Cardiac muscle cell (in vitro differentiated cells and primary cell): ENCODE data around the gene ALAS1. TPM values are rescaled to one million over a fixed set of nuclear protein-coding genes. Genes with fewer than 3 reads are reported as not detected.

ENCODE experiments used
- DNase-seq, 2 donors: peaks; one replicate each; pipeline versions ENCODE4 v3.0.0 to v3.0.0-alpha.2; 2010 to 2017; ENCODE audit warnings: low read depth in 1 of 2, low spot score in 1 of 2
- H3K27ac ChIP-seq: fragments of 200-600 bp; sonication (generic); 2 replicates; pipeline ENCODE4 v1.5.1; 2016
- H3K27me3 ChIP-seq: fragments of 200-600 bp; sonication (generic); 2 replicates; pipeline ENCODE4 v1.6.0; 2016; ENCODE audit warnings: control low read depth
- H3K36me3 ChIP-seq: fragments of 200-600 bp; sonication (generic); 2 replicates; pipeline ENCODE4 v1.5.1; 2016; ENCODE audit warnings: control low read depth
- H3K4me1 ChIP-seq: fragments of 200-600 bp; sonication (generic); 2 replicates; pipeline ENCODE4 v1.8.1; 2017; ENCODE audit warnings: low read depth, mild to moderate bottlenecking, mixed run types
- H3K4me3 ChIP-seq: fragments of 200-600 bp; sonication (generic); 2 replicates; pipeline ENCODE4 v1.5.1; 2016; ENCODE audit warnings: mild to moderate bottlenecking
- H3K9me3 ChIP-seq: fragments of 200-600 bp; sonication (generic); 2 replicates; pipeline ENCODE4 v1.5.1; 2017; ENCODE audit warnings: low read depth, mild to moderate bottlenecking, control low read depth
- polyA plus RNA-seq: library from polyadenylated mRNA; unstranded; fragments of >200 nt; fragmentation: Nextera tagmentation; extraction: Ambion mirVana; gene quantifications from 2 replicates; pipeline ENCODE4 v1.2.1, GENCODE V29; 2016
- total RNA-seq: library from RNA; depleted of rRNA; stranded (reverse); fragments of >200 nt; gene quantifications from 2 replicates; pipeline ENCODE4 v1.2.3, GENCODE V29; 2016
- TF ChIP-seq, protein P1 (sequence below): IDR thresholded peaks from 2 replicates; pipeline ENCODE4 v1.5.1; 2012; ENCODE audit warnings: low read depth, mild to moderate bottlenecking, low read length

ALAS1 gene
- total and polyA plus RNA-seq, 2 experiments from 2014 or later: 68.7 to 76.5 TPM

DNA sequence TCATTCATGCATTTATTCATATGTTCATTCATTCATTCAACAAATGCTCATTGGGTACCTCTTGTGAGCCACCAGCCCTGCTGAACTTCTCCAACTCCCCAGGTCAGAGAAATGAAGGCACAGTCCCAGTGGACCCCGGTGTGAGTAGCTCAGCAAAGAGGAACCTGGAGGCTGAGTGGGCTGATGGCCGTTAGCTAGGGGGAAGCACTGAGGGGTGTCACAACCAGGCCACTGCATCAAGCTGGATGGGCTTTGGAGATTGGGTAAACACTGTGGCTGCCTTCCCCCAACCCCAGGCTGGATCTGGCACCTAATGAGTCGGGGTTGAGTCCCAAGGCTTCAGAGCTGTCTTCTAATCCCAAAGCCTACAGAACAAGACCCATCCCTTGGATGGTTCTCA lies 12.1 kb upstream of the ALAS1 start:
- no peaks in the 10 kb centered on the region for H3K27me3 ChIP-seq
- H3K9me3 ChIP-seq: no peaks in the 10 kb centered on the region
- no peak overlapping the region for H3K4me3 ChIP-seq
- H3K27ac ChIP-seq: no peak overlapping the region
- H3K36me3 ChIP-seq: no peaks in the 10 kb centered on the region
- H3K4me1 ChIP-seq: peaks cover 19% of the 10 kb centered on the region
- no peak for DNase-seq
- TF ChIP-seq, protein P1, sequence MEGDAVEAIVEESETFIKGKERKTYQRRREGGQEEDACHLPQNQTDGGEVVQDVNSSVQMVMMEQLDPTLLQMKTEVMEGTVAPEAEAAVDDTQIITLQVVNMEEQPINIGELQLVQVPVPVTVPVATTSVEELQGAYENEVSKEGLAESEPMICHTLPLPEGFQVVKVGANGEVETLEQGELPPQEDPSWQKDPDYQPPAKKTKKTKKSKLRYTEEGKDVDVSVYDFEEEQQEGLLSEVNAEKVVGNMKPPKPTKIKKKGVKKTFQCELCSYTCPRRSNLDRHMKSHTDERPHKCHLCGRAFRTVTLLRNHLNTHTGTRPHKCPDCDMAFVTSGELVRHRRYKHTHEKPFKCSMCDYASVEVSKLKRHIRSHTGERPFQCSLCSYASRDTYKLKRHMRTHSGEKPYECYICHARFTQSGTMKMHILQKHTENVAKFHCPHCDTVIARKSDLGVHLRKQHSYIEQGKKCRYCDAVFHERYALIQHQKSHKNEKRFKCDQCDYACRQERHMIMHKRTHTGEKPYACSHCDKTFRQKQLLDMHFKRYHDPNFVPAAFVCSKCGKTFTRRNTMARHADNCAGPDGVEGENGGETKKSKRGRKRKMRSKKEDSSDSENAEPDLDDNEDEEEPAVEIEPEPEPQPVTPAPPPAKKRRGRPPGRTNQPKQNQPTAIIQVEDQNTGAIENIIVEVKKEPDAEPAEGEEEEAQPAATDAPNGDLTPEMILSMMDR: no peak

DNA sequence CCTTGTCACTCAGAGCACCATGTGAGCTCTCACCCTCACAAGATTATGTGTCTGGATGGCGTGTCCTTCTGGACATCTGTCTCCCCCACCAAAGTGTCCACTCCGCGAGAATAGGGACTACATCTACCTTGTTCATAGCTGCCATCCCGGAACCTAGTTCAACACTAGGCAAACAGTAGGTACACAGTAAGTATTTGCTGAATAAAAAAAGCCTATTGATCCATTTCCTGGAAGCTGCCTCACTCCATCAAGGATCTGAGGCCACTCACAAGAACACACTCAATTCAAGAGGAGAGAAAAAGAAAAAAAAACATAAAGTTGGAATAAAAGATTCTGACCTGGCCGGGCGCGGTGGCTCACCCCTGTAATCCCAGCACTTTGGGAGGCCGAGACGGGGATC lies 11.2 kb upstream of the ALAS1 start:
- TF ChIP-seq, protein P1: no peak
- Histone ChIP-seq H3K36me3 (no peaks in the 10 kb centered on the region), H3K27ac (no peak overlapping the region), H3K27me3 (no peaks in the 10 kb centered on the region), H3K4me1 (peaks cover 24% of the 10 kb centered on the region), H3K9me3 (no peaks in the 10 kb centered on the region), H3K4me3 (no peak overlapping the region)
- no peak for DNase-seq

DNA sequence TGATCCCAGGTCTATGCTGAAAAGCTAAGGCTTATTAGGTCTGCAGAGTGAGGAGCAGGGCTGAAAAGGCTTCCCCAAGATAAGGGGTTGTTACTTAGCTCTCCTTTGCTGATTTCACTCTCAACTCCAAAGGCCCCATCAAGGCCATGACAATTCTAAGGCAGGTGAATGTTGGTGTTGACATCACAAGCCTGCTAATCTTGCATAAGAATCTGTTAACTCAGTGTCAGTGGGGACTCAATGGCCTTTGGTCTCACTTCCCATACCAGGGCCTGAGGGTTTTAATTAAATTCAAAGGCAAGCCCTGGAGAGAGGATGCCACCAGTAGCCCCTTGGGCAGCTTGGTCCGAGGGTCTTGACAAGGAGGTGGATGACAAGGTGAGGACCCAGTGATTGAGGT lies 9.4 kb upstream of the ALAS1 start:
- Histone ChIP-seq H3K4me3 (no peak overlapping the region), H3K27me3 (no peaks in the 10 kb centered on the region), H3K9me3 (no peaks in the 10 kb centered on the region), H3K27ac (peak overlapping the region; percentile 56), H3K36me3 (no peaks in the 10 kb centered on the region), H3K4me1 (peaks cover 18% of the 10 kb centered on the region)
- TF ChIP-seq, protein P1: no peak
- DNase-seq: no peak

DNA sequence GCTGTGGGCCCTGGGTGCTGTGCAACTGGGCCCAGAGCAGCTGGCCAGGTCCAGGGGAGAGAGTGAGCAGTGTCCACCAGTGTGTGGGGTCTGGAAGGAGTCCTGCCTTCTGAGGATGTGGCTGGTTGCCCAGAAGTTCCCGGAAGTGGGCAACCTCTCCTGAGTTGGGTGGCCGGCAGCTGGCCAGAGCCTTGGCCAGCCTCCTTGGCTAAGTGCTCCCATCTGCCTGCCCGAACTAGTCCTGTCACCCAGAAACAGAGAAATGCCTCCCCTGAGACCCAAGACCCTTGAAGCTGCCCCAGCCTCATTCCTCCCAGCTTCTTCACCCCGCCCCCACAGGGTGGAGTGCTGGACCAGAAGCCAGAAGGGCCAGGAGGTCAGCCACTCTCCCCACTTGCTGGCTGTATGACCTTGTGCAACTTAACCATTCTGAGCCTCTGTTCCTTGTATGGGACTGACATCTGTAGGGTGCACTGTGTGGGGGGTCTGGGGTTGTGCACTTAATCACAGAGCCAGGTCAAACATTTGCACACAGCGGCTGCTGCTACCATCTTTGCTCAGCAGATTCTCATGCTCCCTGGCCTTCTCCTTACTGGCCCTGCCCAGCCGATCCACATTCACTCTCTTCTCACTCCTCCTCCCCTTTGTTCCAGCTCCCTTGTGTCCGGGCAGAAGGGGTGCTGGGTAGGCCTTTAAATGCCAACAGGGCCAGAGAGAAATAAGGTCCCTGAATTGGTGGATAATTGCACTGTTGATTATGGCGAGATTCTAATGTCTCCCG lies 7.5 kb upstream of the ALAS1 start:
- TF ChIP-seq, protein P1: no peak
- no peaks in the 10 kb centered on the region for H3K27me3 ChIP-seq
- H3K4me3 ChIP-seq: no peak overlapping the region
- DNase-seq: peak in 1 of 2 donors; percentile 78
- H3K4me1 ChIP-seq: peaks cover 18% of the 10 kb centered on the region
- H3K9me3 ChIP-seq: no peaks in the 10 kb centered on the region
- H3K36me3 ChIP-seq: no peaks in the 10 kb centered on the region
- H3K27ac ChIP-seq: peak overlapping the region; percentile 28

DNA sequence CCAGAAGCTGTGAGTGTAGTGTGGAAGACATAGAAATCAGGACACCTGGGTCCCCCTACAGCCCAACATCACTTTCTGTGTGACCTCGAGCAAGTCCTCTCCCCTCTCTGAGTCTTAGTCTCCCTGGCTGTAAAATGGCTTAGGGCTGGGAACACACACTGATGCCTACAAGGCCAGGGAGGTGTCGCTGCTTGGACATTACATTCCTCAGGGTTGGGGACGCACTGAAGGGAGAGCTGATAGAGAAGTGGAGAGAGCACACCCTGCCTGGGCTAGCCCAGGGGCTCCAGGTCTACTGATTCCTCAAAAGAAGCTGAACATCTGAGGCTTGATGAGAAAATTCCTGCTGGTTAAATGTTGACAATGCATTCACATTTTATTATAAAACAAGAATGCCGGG lies 6.3 kb upstream of the ALAS1 start:
- no peak overlapping the region for H3K4me3 ChIP-seq
- no peaks in the 10 kb centered on the region for H3K9me3 ChIP-seq
- TF ChIP-seq, protein P1: no peak
- no peaks in the 10 kb centered on the region for H3K27me3 ChIP-seq
- peaks cover 18% of the 10 kb centered on the region for H3K4me1 ChIP-seq
- peak in 1 of 2 donors; percentile 52 for DNase-seq
- no peaks in the 10 kb centered on the region for H3K36me3 ChIP-seq
- peak overlapping the region; percentile 34 for H3K27ac ChIP-seq
